HCT116 (cell line): ENCODE measurements around the gene MUSK. TPM values are rescaled to one million over a fixed set of nuclear protein-coding genes. Genes with fewer than 3 reads are reported as not detected.

Source experiments
- ATAC-seq: fragments of 200-7000 bp; cut with Tn5 transposase; 2 replicates; pipeline ENCODE4 v1.9.1; 2020; ENCODE audit warnings: mild to moderate bottlenecking, moderate library complexity
- BruUV-seq: library from RNA; stranded (reverse); fragments of 400-500 nt; replicated peaks from 2 replicates; lab custom pipeline; 2021; lab: Mats Ljungman, UMichigan
- CTCF ChIA-PET: fragments of 300-600 bp; sonication (Branson Sonifier 250); formaldehyde crosslinking; loops from one replicate; lab custom pipeline; 2021; ENCODE audit warnings: antibody characterized with exemption; lab: Charles Lee
- POLR2A ChIA-PET: fragments of 300-600, 350-600 bp; sonication (Branson Sonifier 250); formaldehyde crosslinking; loops from one replicate; lab custom pipeline; 2021; ENCODE audit warnings: antibody characterized with exemption; lab: Charles Lee
- RAD21 ChIA-PET, 2 experiments: fragments of 300-600 bp; sonication (Branson Sonifier 250); formaldehyde crosslinking; loops; one replicate each; lab custom pipeline; 2023; ENCODE audit warnings: low total read pairs in 2 of 2; ENCODE audit not compliant: uncharacterized antibody in 2 of 2, unreplicated experiment in 2 of 2, low non-redundant PET in 1 of 2; lab: Charles Lee
- DNase-seq: peaks from one replicate; pipeline ENCODE4 v3.0.0-alpha.2; 2010; ENCODE audit warnings: low read depth, low spot score
- H2AFZ ChIP-seq: fragments of 200-600 bp; shearing (Covaris generic), sonication (generic); 2 replicates; pipeline ENCODE4 v1.6.1; 2017; ENCODE audit warnings: low read depth, mixed run types, mixed read lengths, antibody characterized with exemption, low read length; ENCODE audit not compliant: poor library complexity, severe bottlenecking
- H3K27ac ChIP-seq: 2 replicates; pipeline ENCODE4 v1.5.1; 2012; ENCODE audit warnings: low read depth, low read length
- H3K27me3 ChIP-seq: fragments of 200-600 bp; sonication (generic); 2 replicates; pipeline ENCODE4 v1.6.1; 2016; ENCODE audit warnings: mixed run types, low read length, mixed read lengths; ENCODE audit not compliant: insufficient read depth
- H3K36me3 ChIP-seq, 2 experiments: fragments of 200-500 bp in 1 of 2; fragments of 200-600 bp in 1 of 2; sonication (Bioruptor generic) in 1 of 2; sonication (generic) in 1 of 2; 2 replicates each; pipeline versions ENCODE4 v1.5.1 to v1.6.1; 2014 to 2016; ENCODE audit warnings: low read length in 2 of 2, inconsistent platforms in 1 of 2, mixed read lengths in 1 of 2, mixed run types in 1 of 2; ENCODE audit not compliant: insufficient read depth in 2 of 2, control insufficient read depth in 1 of 2
- H3K4me1 ChIP-seq, 2 experiments: fragments of 200-600 bp in 1 of 2; sonication (generic) in 1 of 2; 2 replicates each; pipeline versions ENCODE4 v1.5.1 to v1.6.1; 2012 to 2017; ENCODE audit warnings: low read length in 2 of 2, inconsistent platforms in 1 of 2, mild to moderate bottlenecking in 1 of 2, mixed read lengths in 1 of 2, mixed run types in 1 of 2, moderate library complexity in 1 of 2; ENCODE audit not compliant: insufficient read depth in 2 of 2, control insufficient read depth in 1 of 2
- H3K4me2 ChIP-seq: fragments of 200-600 bp; sonication (generic); 2 replicates; pipeline ENCODE4 v1.6.1; 2017; ENCODE audit warnings: mixed run types, low read length, mixed read lengths
- H3K4me3 ChIP-seq, 2 experiments: fragments of 200-600 bp in 1 of 2; sonication (generic) in 1 of 2; replicated peaks in 1 of 2; 2 replicates each; pipeline ENCODE4 v1.5.1; 2011 to 2016; ENCODE audit warnings: low read length in 2 of 2, control low read depth in 1 of 2, low read depth in 1 of 2, mild to moderate bottlenecking in 1 of 2, mixed read lengths in 1 of 2, mixed run types in 1 of 2
- H3K79me2 ChIP-seq: fragments of 200-600 bp; sonication (generic); 2 replicates; pipeline ENCODE4 v1.6.1; 2017; ENCODE audit warnings: mild to moderate bottlenecking, mixed run types, low read length, moderate library complexity, mixed read lengths; ENCODE audit not compliant: insufficient read depth
- H3K9ac ChIP-seq: fragments of 200-600 bp; sonication (generic); 2 replicates; pipeline ENCODE4 v1.6.1; 2016; ENCODE audit warnings: low read length, mixed read lengths
- H3K9me2 ChIP-seq: fragments of 200-600 bp; sonication (generic), shearing (Covaris generic); 2 replicates; pipeline ENCODE4 v1.6.1; 2017; ENCODE audit warnings: mixed run types, mild to moderate bottlenecking, moderate library complexity; ENCODE audit not compliant: insufficient read depth
- H3K9me3 ChIP-seq, 2 experiments: fragments of 200-500 bp in 1 of 2; fragments of 200-600 bp in 1 of 2; sonication (Bioruptor generic) in 1 of 2; sonication (generic) in 1 of 2; 2 replicates each; pipeline ENCODE4 v1.6.1; 2014 to 2017; ENCODE audit warnings: low read length in 2 of 2, mixed read lengths in 2 of 2, inconsistent platforms in 1 of 2, low read depth in 1 of 2, mild to moderate bottlenecking in 1 of 2, mixed run types in 1 of 2, moderate library complexity in 1 of 2; ENCODE audit not compliant: control insufficient read depth in 1 of 2, insufficient read depth in 1 of 2
- H4K20me1 ChIP-seq: fragments of 200-600 bp; sonication (generic), shearing (Covaris generic); 2 replicates; pipeline ENCODE4 v1.6.1; 2017; ENCODE audit warnings: mixed run types, mild to moderate bottlenecking, moderate library complexity; ENCODE audit not compliant: insufficient read depth
- CBX3 ChIP-seq: IDR thresholded peaks from 2 replicates; pipeline ENCODE4 v1.6.1; 2012; ENCODE audit warnings: low read depth
- CEBPB ChIP-seq: IDR thresholded peaks from 2 replicates; pipeline ENCODE4 v1.6.1; 2012; ENCODE audit warnings: low read depth
- EGR1 ChIP-seq: IDR thresholded peaks from 2 replicates; pipeline ENCODE4 v1.6.1; 2012; ENCODE audit warnings: low read depth
- EZH2 ChIP-seq: fragments of 200-600 bp; sonication (generic); IDR thresholded peaks from 2 replicates; pipeline ENCODE4 v1.6.1; 2017; ENCODE audit warnings: antibody characterized with exemption, mixed run types
- EZH2phosphoT487 ChIP-seq: fragments of 200-600 bp; IDR thresholded peaks from 2 replicates; pipeline ENCODE4 v1.6.1; 2018; ENCODE audit warnings: antibody characterized with exemption, borderline replicate concordance
- FOSL1 ChIP-seq: IDR thresholded peaks from 2 replicates; pipeline ENCODE4 v1.6.1; 2012; ENCODE audit warnings: low read depth
- JUND ChIP-seq: IDR thresholded peaks from 2 replicates; pipeline ENCODE4 v1.6.1; 2012
- POLR2A ChIP-seq: IDR thresholded peaks from 2 replicates; pipeline ENCODE4 v1.7.0; 2011; ENCODE audit warnings: borderline replicate concordance; ENCODE audit not compliant: insufficient read depth, insufficient read length; ENCODE audit errors: extremely low read depth
- RAD21 ChIP-seq: IDR thresholded peaks from 2 replicates; pipeline ENCODE4 v1.6.1; 2012; ENCODE audit warnings: low read depth, mild to moderate bottlenecking
- REST ChIP-seq: IDR thresholded peaks from 2 replicates; pipeline ENCODE4 v1.6.1; 2012; ENCODE audit warnings: low read depth
- SIN3A ChIP-seq: IDR thresholded peaks from 2 replicates; pipeline ENCODE4 v1.6.1; 2012; ENCODE audit warnings: low read depth
- TCF7L2 ChIP-seq: IDR thresholded peaks from 2 replicates; pipeline ENCODE4 v1.7.0; 2011; ENCODE audit warnings: borderline replicate concordance, inconsistent platforms; ENCODE audit not compliant: insufficient read depth, insufficient read length; ENCODE audit errors: extremely low read depth
- YY1 ChIP-seq: IDR thresholded peaks from 2 replicates; pipeline ENCODE4 v1.6.1; 2011; ENCODE audit warnings: low read length, low read depth, moderate library complexity, mild to moderate bottlenecking; ENCODE audit not compliant: insufficient replicate concordance; ENCODE audit errors: extremely low read depth
- ZFX ChIP-seq: fragments of 450-650 bp; IDR thresholded peaks from 2 replicates; pipeline ENCODE4 v1.6.1; 2017
- ZNF274 ChIP-seq: fragments of 200-500 bp; sonication (Bioruptor generic); IDR thresholded peaks from 2 replicates; pipeline ENCODE4 v1.6.1; 2014; ENCODE audit warnings: mild to moderate bottlenecking, low read depth, low read length, inconsistent platforms
- intact Hi-C: fragments of 100-400 bp; cut with micrococcal nuclease; formaldehyde crosslinking; loops from 2 replicates; pipeline ENCODE4 v1.10.0; 2022
- total RNA-seq: library from RNA; stranded (reverse); gene quantifications from one replicate; pipeline ENCODE4 v1.2.1, GENCODE V29; 2021; ENCODE audit not compliant: unreplicated experiment
- TF ChIP-seq, protein P1 (sequence below): IDR thresholded peaks from 2 replicates; pipeline ENCODE4 v1.6.1; 2011; ENCODE audit warnings: mild to moderate bottlenecking, low read length, moderate library complexity; ENCODE audit not compliant: insufficient replicate concordance; ENCODE audit errors: extremely low read depth
- TF ChIP-seq, protein P2 (sequence below): IDR thresholded peaks from 2 replicates; pipeline ENCODE4 v1.6.1; 2012
- TF ChIP-seq, protein P3 (sequence below): IDR thresholded peaks from 2 replicates; pipeline ENCODE4 v1.6.1; 2012

MUSK gene
- total RNA-seq, 1 experiment from 2014 or later, result not detected

DNA sequence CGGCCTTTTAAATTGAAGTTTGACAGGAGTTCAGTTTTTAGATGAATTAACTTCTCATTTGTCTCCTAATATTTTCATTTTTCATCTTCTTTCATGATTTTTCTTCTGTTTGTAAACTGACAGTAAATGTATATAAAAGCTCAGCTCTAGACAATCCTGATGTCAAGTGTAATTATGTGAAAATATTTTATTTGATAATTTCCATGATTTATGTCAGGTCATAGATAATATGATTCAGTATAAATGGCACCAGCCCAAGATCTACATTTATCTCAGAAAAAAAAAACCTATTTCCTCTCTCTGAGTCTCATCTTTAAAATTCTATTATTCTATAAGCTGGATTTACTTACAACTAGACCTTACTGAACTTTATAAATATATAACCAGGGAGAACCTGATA is 115.7 kb downstream of the MUSK start:
- TF ChIP-seq CEBPB (no peak), EZH2phosphoT487 (no peak)
- Histone ChIP-seq H3K36me3 (no peaks in the 10 kb centered on the region), H3K27me3 (no peaks in the 10 kb centered on the region), H3K9me2 (no peaks in the 10 kb centered on the region), H3K4me3 (no peak overlapping the region), H4K20me1 (no peaks in the 10 kb centered on the region), H3K9ac (no peak overlapping the region), H2AFZ (peak overlapping the region; percentile 24), H3K4me1 (no peaks in the 10 kb centered on the region), H3K9me3 (no peaks in the 10 kb centered on the region), H3K27ac (no peak overlapping the region), H3K4me2 (no peak overlapping the region), H3K79me2 (no peaks in the 10 kb centered on the region)
- DNase-seq (no peak), ATAC-seq (no peak)
- ChIA-PET CTCF (no interaction called here), POLR2A (no interaction called here), RAD21 (no interaction called here)
- intact Hi-C loops, result no loop called here
- BruUV-seq, result no TSS peak

- H3K4me3 ChIP-seq, result no peak overlapping the region
- H3K4me2 ChIP-seq, result no peak overlapping the region
- no TSS peak for BruUV-seq
- H3K27me3 ChIP-seq, result no peaks in the 10 kb centered on the region
- no peak overlapping the region for H3K27ac ChIP-seq
- no peaks in the 10 kb centered on the region for H3K4me1 ChIP-seq
- no peaks in the 10 kb centered on the region for H3K79me2 ChIP-seq
- POLR2A ChIA-PET, result interaction anchor here (0.6 kb wide), 1 partner anchor 183 kb away, joined by 3 read pairs; no protein-coding TSS in a partner anchor
- H3K9ac ChIP-seq, result no peak overlapping the region
- no peaks in the 10 kb centered on the region for H3K36me3 ChIP-seq
- no peaks in the 10 kb centered on the region for H4K20me1 ChIP-seq
- peak overlapping the region; percentile 8 for H2AFZ ChIP-seq
- RAD21 ChIA-PET, result no interaction called here
- ATAC-seq (no peak), DNase-seq (no peak)
- no peaks in the 10 kb centered on the region for H3K9me2 ChIP-seq
- no peaks in the 10 kb centered on the region for H3K9me3 ChIP-seq
- intact Hi-C loops, result no loop called here
- CTCF ChIA-PET, result no interaction called here
- no peak for TF ChIP-seq POLR2A
- no peak for TF ChIP-seq ZNF274
- no peak for TF ChIP-seq YY1
- TF ChIP-seq SIN3A, result no peak
- TF ChIP-seq, protein P1, sequence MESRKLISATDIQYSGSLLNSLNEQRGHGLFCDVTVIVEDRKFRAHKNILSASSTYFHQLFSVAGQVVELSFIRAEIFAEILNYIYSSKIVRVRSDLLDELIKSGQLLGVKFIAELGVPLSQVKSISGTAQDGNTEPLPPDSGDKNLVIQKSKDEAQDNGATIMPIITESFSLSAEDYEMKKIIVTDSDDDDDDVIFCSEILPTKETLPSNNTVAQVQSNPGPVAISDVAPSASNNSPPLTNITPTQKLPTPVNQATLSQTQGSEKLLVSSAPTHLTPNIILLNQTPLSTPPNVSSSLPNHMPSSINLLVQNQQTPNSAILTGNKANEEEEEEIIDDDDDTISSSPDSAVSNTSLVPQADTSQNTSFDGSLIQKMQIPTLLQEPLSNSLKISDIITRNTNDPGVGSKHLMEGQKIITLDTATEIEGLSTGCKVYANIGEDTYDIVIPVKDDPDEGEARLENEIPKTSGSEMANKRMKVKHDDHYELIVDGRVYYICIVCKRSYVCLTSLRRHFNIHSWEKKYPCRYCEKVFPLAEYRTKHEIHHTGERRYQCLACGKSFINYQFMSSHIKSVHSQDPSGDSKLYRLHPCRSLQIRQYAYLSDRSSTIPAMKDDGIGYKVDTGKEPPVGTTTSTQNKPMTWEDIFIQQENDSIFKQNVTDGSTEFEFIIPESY, result no peak
- TF ChIP-seq EZH2, result no peak
- TF ChIP-seq CBX3, result no peak
- no peak for TF ChIP-seq TCF7L2
- TF ChIP-seq, protein P2, sequence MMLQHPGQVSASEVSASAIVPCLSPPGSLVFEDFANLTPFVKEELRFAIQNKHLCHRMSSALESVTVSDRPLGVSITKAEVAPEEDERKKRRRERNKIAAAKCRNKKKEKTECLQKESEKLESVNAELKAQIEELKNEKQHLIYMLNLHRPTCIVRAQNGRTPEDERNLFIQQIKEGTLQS, result no peak
- no peak for TF ChIP-seq JUND
- TF ChIP-seq ZFX, result no peak
- TF ChIP-seq, protein P3, sequence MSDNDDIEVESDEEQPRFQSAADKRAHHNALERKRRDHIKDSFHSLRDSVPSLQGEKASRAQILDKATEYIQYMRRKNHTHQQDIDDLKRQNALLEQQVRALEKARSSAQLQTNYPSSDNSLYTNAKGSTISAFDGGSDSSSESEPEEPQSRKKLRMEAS, result no peak
- TF ChIP-seq RAD21, result no peak
- no peak for TF ChIP-seq FOSL1
- TF ChIP-seq REST, result no peak
- no peak for TF ChIP-seq EGR1
These were observed 116.6 kb downstream of the MUSK start for GRCh38 chr9:110785166-110785565.
